Measurements from ENCODE around the gene FOXP1. TPM values are rescaled to one million over a fixed set of nuclear protein-coding genes. Genes with fewer than 3 reads are reported as not detected.

FOXP1 gene
- total RNA-seq, 1 donor from 2014 or later = 128 TPM

GRCh38 chr3:71060536-71060935 lies 523.0 kb downstream of the FOXP1 start:
- no peaks in the 10 kb centered on the region for H3K36me3 ChIP-seq
- H3K4me1 ChIP-seq = peaks cover 79% of the 10 kb centered on the region
- peak overlapping the region; percentile 99 for H3K27ac ChIP-seq
- TF ChIP-seq POLR2A (IDR thresholded peaks at IDR 0.05) = no peak
- TF ChIP-seq POLR2AphosphoS5 (IDR thresholded peaks at IDR 0.05; ENCODE audit: insufficient read depth in 1 of 2, low read depth in 1 of 2) = no peak
- no peak for TF ChIP-seq CTCF (IDR thresholded peaks at IDR 0.05)
- H3K4me3 ChIP-seq = no peak overlapping the region
- intact Hi-C loops (cut with DNase I) = loop anchor here (5.0 to 10.0 kb wide), 3 partner anchors 46 to 522 kb away; partner anchors contain the start of gene FOXP1
- no peaks in the 10 kb centered on the region for H3K27me3 ChIP-seq
- no peaks in the 10 kb centered on the region for H3K9me3 ChIP-seq
- DNase-seq (ENCODE audit: extremely low spot score in 2 of 2) = no peak

GRCh38 chr3:71057526-71057894 lies 526.0 kb downstream of the FOXP1 start:
- no peaks in the 10 kb centered on the region for H3K9me3 ChIP-seq
- H3K27ac ChIP-seq = peak overlapping the region; percentile 99
- DNase-seq (ENCODE audit: extremely low spot score in 2 of 2) = no peak
- H3K36me3 ChIP-seq = no peaks in the 10 kb centered on the region
- intact Hi-C loops (cut with DNase I) = no loop called here
- no peak overlapping the region for H3K4me3 ChIP-seq
- H3K27me3 ChIP-seq = no peaks in the 10 kb centered on the region
- no peak for TF ChIP-seq CTCF (IDR thresholded peaks at IDR 0.05)
- peak in 1 of 2 donors; percentile 26 for TF ChIP-seq POLR2AphosphoS5 (IDR thresholded peaks at IDR 0.05; ENCODE audit: insufficient read depth in 1 of 2, low read depth in 1 of 2)
- H3K4me1 ChIP-seq = peaks cover 95% of the 10 kb centered on the region

- DNase-seq (ENCODE audit: extremely low spot score in 2 of 2) = no peak
- Histone ChIP-seq H3K9me3 (no peaks in the 10 kb centered on the region), H3K4me1 (peaks cover 95% of the 10 kb centered on the region), H3K36me3 (no peaks in the 10 kb centered on the region), H3K27ac (peak overlapping the region; percentile 60), H3K27me3 (no peaks in the 10 kb centered on the region), H3K4me3 (no peak overlapping the region)
- TF ChIP-seq POLR2A (IDR thresholded peaks at IDR 0.05) = no peak
- TF ChIP-seq POLR2AphosphoS5 (IDR thresholded peaks at IDR 0.05; ENCODE audit: insufficient read depth in 1 of 2, low read depth in 1 of 2) = peak in 1 of 2 donors; percentile 44
- intact Hi-C loops (cut with DNase I) = no loop called here
Measured at GRCh38 chr3:71056327-71056726, 527.2 kb downstream of the FOXP1 start.

- peak in 1 of 2 donors; percentile 36 for TF ChIP-seq POLR2AphosphoS5 (IDR thresholded peaks at IDR 0.05; ENCODE audit: insufficient read depth in 1 of 2, low read depth in 1 of 2)
- TF ChIP-seq CTCF (IDR thresholded peaks at IDR 0.05) = no peak
- intact Hi-C loops (cut with DNase I) = no loop called here
- H3K27me3 ChIP-seq = no peaks in the 10 kb centered on the region
- DNase-seq (ENCODE audit: extremely low spot score in 2 of 2) = no peak
- H3K4me1 ChIP-seq = peaks cover 98% of the 10 kb centered on the region
- no peak overlapping the region for H3K4me3 ChIP-seq
- H3K27ac ChIP-seq = peak overlapping the region; percentile 60
- no peaks in the 10 kb centered on the region for H3K36me3 ChIP-seq
- no peaks in the 10 kb centered on the region for H3K9me3 ChIP-seq
Measured at GRCh38 chr3:71055257-71056001, 528.1 kb downstream of the FOXP1 start.

- Histone ChIP-seq H3K27me3 (no peaks in the 10 kb centered on the region), H3K27ac (no peak overlapping the region), H3K4me1 (peaks cover 98% of the 10 kb centered on the region), H3K36me3 (no peaks in the 10 kb centered on the region), H3K4me3 (no peak overlapping the region), H3K9me3 (no peaks in the 10 kb centered on the region)
- intact Hi-C loops (cut with DNase I) = no loop called here
- no peak for DNase-seq (ENCODE audit: extremely low spot score in 2 of 2)
- TF ChIP-seq POLR2AphosphoS5 (IDR thresholded peaks at IDR 0.05; ENCODE audit: insufficient read depth in 1 of 2, low read depth in 1 of 2) (no peak), CTCF (IDR thresholded peaks at IDR 0.05) (no peak), POLR2A (IDR thresholded peaks at IDR 0.05) (no peak)
Measured at GRCh38 chr3:71054312-71054711, 529.2 kb downstream of the FOXP1 start.
